GM18508 (cell line): ENCODE measurements around the gene DIO3.

Source experiments
- ATAC-seq: cut with Tn5 transposase; IDR thresholded peaks from one replicate; pipeline ENCODE4 v1.9.1; 2021; ENCODE audit warnings: moderate number of reproducible peaks; ENCODE audit not compliant: insufficient read depth, unreplicated experiment

The DIO3 gene

GRCh38 chr14:101594511-101595148 lies 33.3 kb downstream of the DIO3 start:
- no peak for ATAC-seq

- no peak for ATAC-seq
Observed at GRCh38 chr14:101595349-101595748, 34.1 kb downstream of the DIO3 start.

- ATAC-seq: no peak
Observed at GRCh38 chr14:101595887-101596721, 34.8 kb downstream of the DIO3 start.

GRCh38 chr14:101596742-101597141 lies 35.4 kb downstream of the DIO3 start:
- ATAC-seq: no peak

- ATAC-seq: no peak
Observed at GRCh38 chr14:101598159-101598558, 36.9 kb downstream of the DIO3 start.

GRCh38 chr14:101598571-101599233 lies 37.4 kb downstream of the DIO3 start:
- ATAC-seq: no peak

GRCh38 chr14:101599234-101599885 lies 38.1 kb downstream of the DIO3 start:
- no peak for ATAC-seq

GRCh38 chr14:101600336-101600890 lies 39.1 kb downstream of the DIO3 start:
- ATAC-seq: no peak

GRCh38 chr14:101600891-101601605 lies 39.8 kb downstream of the DIO3 start:
- ATAC-seq: no peak

GRCh38 chr14:101601606-101602465 lies 40.5 kb downstream of the DIO3 start:
- ATAC-seq: no peak

GRCh38 chr14:101602466-101602840 lies 41.2 kb downstream of the DIO3 start:
- ATAC-seq: no peak

- ATAC-seq: no peak
Observed at GRCh38 chr14:101603096-101603495, 41.8 kb downstream of the DIO3 start.

- no peak for ATAC-seq
Observed at GRCh38 chr14:101604228-101604934, 43.1 kb downstream of the DIO3 start.

- ATAC-seq: no peak
Observed at GRCh38 chr14:101604935-101605780, 43.9 kb downstream of the DIO3 start.

GRCh38 chr14:101605836-101606235 lies 44.5 kb downstream of the DIO3 start:
- no peak for ATAC-seq
